Muscle of leg (tissue), 11 donors: ENCODE measurements around the gene UGP2. TPM values are rescaled to one million over a fixed set of nuclear protein-coding genes. Genes with fewer than 3 reads are reported as not detected.
A peak's percentile ranks its signal among the peaks of the same experiment; 100 is the strongest.

Experiments used
- DNase-seq: peaks from one replicate; pipeline ENCODE4 v3.0.0; 2013
- H3K27ac ChIP-seq: one replicate; pipeline ENCODE4 v1.5.1; 2013; ENCODE audit warnings: mild to moderate bottlenecking, low read length, control low read depth
- H3K27me3 ChIP-seq: one replicate; pipeline ENCODE4 v1.6.1; 2013; ENCODE audit warnings: low read length; ENCODE audit not compliant: control insufficient read depth, insufficient read depth
- H3K36me3 ChIP-seq: one replicate; pipeline ENCODE4 v1.6.1; 2013; ENCODE audit warnings: low read length; ENCODE audit not compliant: control insufficient read depth, insufficient read depth
- H3K4me1 ChIP-seq: one replicate; pipeline ENCODE4 v1.6.1; 2013; ENCODE audit warnings: low read length; ENCODE audit not compliant: control insufficient read depth, insufficient read depth
- H3K4me3 ChIP-seq: one replicate; pipeline ENCODE4 v1.5.1; 2013; ENCODE audit warnings: low read length, control low read depth
- H3K9me3 ChIP-seq: replicated peaks from 2 replicates; pipeline ENCODE4 v1.6.1; 2013; ENCODE audit warnings: low read depth, low read length; ENCODE audit not compliant: control insufficient read depth
- WGBS: methylation state at CpG from one replicate; pipeline ENCODE4 v1.1.5; 2013; ENCODE audit warnings: missing lambda C conversion rate; ENCODE audit not compliant: insufficient coverage; 5-methylcytosine and 5-hydroxymethylcytosine counted together
- polyA plus RNA-seq, 8 donors: library from polyadenylated mRNA; unstranded; fragments of 120-200 nt; gene quantifications; one replicate each; pipeline versions ENCODE4 v1.2.1 to v1.2.3, GENCODE V29; 2013; ENCODE audit warnings: inconsistent platforms in 1 of 8, low replicate concordance in 1 of 8; ENCODE audit not compliant: insufficient read length in 8 of 8, insufficient read depth in 1 of 8
- total RNA-seq: library from RNA; stranded (reverse); fragments of 120-200 nt; gene quantifications from one replicate; pipeline ENCODE4 v1.2.4, GENCODE V29; 2013

Gene UGP2
- total and polyA plus RNA-seq, 9 donors: 214 to 305 (median 277) TPM

DNA sequence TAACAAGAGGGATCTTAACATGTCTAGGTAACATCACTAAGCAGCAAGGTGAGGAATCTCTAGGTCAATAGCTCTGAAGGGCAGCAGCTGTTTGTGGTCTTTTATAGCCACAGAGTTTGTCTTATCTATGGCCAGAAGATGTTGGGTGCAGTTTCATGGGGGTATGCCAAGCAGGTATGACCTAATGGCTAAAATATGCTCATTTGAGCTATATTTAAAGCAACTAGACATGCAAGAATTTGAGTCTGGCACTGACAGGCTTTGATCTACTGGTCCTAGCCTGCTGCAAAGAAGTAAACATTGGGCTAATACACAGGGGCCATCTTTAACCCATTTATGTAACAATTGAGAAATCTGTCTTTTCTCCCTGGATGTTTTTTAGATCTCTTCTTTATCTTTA lies 13.9 kb upstream of the UGP2 start:
- H3K27me3 ChIP-seq: no peaks in the 10 kb centered on the region
- DNase-seq: peak; percentile 39
- no peak overlapping the region for H3K4me3 ChIP-seq
- H3K27ac ChIP-seq: no peak overlapping the region
- H3K4me1 ChIP-seq: no peaks in the 10 kb centered on the region
- no peaks in the 10 kb centered on the region for H3K9me3 ChIP-seq
- no peaks in the 10 kb centered on the region for H3K36me3 ChIP-seq

DNA sequence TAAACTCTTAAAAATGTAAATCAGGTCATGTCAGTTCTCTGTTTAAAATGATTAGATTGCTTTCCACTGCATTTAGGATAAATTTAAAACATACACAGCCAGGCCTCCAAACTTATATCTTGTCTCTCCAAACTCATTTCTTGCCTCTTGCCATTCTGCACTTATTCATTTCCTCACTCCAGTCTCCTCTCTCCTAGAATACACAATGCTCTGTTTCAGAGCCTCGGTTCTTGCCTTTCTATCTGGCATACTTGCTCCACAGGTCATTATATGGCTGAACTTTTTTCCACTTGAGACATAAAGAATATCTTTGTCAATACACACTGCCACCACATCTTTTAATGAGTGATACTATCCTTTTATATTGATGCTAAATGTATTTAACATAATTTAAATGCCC lies 10.5 kb upstream of the UGP2 start:
- Histone ChIP-seq H3K27me3 (no peaks in the 10 kb centered on the region), H3K4me3 (no peak overlapping the region), H3K36me3 (no peaks in the 10 kb centered on the region), H3K4me1 (no peaks in the 10 kb centered on the region), H3K27ac (no peak overlapping the region), H3K9me3 (no peaks in the 10 kb centered on the region)
- WGBS: 50% methylated on average over 1 of the region's 1 CpG
- no peak for DNase-seq

DNA sequence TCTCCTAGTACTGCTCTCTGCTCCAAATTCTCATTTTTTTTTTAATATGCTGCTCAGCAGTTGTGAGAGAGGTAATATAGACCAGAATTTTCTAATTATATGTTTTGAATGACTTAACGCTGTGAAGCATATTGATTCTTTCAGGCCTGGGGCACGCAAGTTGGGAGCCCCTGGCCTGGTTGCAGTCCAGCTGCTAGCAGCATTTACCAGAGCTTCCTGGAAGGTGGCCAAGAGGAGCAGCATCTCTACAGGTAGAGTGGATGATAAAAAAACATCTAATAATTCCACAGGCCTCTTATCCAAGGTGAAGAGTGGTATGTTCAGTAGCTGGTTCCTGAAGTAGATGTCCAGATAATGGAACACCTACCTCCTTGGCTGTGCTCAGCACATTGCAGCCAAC lies 7.3 kb upstream of the UGP2 start:
- Histone ChIP-seq H3K27me3 (no peaks in the 10 kb centered on the region), H3K4me1 (no peaks in the 10 kb centered on the region), H3K27ac (no peak overlapping the region), H3K36me3 (no peaks in the 10 kb centered on the region), H3K4me3 (no peak overlapping the region), H3K9me3 (no peaks in the 10 kb centered on the region)
- WGBS: 72% methylated on average over 2 of the region's 2 CpGs
- no peak for DNase-seq

DNA sequence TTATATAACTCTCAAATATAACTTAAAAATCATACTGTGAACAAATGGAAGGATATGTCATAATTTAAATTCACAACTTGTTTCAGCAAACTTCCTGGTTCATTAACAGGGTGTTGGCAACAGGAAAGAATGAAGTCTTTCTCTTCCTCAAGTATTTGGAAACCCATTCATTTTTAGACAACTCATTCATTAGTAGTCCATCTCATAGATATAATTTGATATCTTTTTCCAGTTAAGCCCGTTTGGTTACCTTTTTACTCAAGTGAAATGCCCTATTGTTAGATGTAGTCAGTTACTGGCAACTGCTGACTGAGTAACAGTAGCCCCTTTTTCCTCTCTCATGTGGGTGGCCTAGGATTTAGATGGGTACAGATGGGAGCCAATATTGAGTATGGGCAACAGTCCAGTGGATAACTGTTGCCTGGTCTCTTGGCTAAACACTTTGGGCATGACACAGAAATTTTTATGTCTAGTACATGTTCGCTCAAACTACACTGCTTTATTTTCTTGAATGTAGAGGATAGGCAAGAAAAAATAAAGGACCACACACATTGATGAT lies 4.6 kb upstream of the UGP2 start:
- Histone ChIP-seq H3K9me3 (no peaks in the 10 kb centered on the region), H3K27ac (no peak overlapping the region), H3K4me3 (no peak overlapping the region), H3K4me1 (peaks cover 6% of the 10 kb centered on the region), H3K27me3 (no peaks in the 10 kb centered on the region), H3K36me3 (no peaks in the 10 kb centered on the region)
- no CpG with 5 or more reads among the region's 2 CpGs for WGBS
- DNase-seq: no peak

DNA sequence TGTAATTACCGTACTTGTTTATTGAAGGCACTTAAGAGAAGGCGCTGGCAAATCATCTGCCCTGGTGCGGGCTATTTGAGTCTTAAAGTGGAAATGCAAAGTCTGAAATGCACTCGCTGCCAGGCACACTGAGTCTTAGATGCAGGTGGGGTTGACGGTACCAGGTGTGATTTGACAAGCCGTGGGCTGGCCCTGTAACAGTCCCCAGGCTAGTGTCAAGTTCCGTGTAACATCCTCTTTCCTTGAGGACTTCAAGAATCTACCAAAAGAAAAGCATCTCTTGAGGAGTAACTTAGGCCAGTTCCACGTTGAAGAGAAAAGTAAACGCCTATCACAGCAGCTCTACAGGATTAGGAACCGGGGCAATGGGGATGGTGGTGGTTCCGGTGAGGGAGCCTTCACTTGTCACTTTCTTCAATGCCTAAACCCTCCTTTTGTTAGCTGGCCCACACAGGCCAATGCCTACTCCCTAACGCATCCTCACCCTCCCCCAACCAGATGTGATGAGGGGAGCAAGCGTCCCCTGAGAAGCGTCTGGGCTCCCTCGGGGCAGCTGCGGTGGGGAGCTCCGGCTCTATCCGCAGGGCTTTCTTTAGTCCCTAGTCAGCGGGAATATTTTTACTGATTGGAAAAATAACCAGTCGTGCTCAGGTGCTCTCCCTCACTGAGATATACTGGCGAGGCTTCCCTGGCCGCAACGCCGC lies 1.5 kb upstream of the UGP2 start:
- peak overlapping the region; percentile 84 for H3K27ac ChIP-seq
- no peaks in the 10 kb centered on the region for H3K27me3 ChIP-seq
- H3K36me3 ChIP-seq: no peaks in the 10 kb centered on the region
- H3K4me1 ChIP-seq: peaks cover 6% of the 10 kb centered on the region
- WGBS: 15% methylated on average over 13 of the region's 24 CpGs
- peak overlapping the region; percentile 91 for H3K4me3 ChIP-seq
- DNase-seq: no peak
- H3K9me3 ChIP-seq: no peaks in the 10 kb centered on the region

DNA sequence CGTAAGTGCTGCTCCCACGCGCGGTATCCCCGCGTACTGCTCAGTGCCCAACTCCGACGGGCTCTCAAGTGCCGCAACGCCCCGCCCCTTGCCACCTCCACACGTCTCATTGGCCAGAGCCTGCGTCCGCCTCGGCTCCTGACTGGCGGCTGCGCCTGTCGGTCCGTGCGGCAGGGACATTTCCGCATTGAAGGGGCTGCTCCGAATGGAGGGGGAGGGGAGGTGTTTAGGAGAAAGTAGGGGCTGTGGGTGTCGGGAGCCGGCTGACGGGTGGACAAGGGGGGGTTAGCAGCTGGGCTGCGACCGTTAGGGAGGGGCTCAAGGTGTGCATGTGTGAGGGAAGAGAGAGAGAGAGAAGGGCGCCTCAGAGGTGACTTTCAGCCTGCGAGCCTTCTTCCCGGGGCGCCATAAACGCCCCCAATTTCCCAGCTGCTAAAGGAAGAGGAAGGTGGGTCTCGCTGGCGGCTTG lies 877 bp upstream of the UGP2 start:
- 0% methylated on average over 32 of the region's 34 CpGs for WGBS
- H3K9me3 ChIP-seq: no peaks in the 10 kb centered on the region

DNA sequence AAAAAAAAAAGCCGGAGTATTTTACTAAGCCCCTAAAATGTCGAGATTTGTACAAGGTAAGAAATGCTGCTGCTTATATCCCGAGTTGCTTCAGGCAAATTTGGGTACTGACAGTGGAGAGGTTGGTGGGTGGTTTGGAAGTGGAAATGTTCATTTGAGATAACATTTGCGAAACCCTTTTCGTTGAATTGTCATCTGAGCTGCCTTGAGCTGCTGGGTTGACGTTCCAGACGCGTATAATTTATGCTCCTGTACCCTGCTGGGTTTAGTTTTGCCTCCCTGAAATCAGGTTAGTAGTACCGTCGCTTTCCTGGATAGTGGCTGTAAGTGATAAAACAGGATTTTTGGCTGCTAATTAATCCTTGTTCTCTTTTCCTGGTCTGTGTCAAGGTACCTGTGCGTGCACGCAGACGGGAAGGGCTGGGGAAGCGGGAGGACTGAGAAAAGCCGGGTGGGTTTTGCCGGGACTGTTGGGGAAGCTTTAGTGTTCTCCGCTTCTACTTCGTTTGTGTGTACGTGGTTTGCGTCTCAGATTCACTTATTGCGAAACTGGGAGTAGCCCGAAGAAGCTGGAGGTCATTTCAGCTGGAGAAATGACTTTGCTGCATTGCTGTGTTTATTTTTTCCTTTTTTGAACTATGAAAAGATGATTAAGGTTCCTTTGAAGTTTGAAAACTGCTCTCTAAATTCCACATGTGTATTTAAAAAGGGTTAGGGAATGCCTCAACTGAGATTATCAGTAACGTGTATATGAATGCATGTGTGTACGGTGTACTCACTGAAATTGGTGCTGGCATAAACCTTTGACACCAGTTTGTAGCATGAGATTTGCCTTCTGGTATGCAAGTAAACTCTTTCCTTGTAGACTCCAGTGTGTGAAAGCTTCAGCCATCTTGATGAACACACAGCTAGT lies 709 bp downstream of the UGP2 start:
- peak overlapping the region; percentile 91 for H3K4me3 ChIP-seq
- H3K4me1 ChIP-seq: peaks cover 9% of the 10 kb centered on the region
- H3K9me3 ChIP-seq: no peaks in the 10 kb centered on the region
- peak overlapping the region; percentile 92 for H3K27ac ChIP-seq
- DNase-seq: peak; percentile 80
- H3K36me3 ChIP-seq: no peaks in the 10 kb centered on the region
- no peaks in the 10 kb centered on the region for H3K27me3 ChIP-seq
- WGBS: under 1% methylated on average over 15 of the region's 24 CpGs

More for the DNA sequence above, 877 bp upstream of the UGP2 start:
- Histone ChIP-seq H3K27ac (peak overlapping the region; percentile 92), H3K36me3 (no peaks in the 10 kb centered on the region), H3K4me3 (peak overlapping the region; percentile 91), H3K4me1 (peaks cover 6% of the 10 kb centered on the region), H3K27me3 (no peaks in the 10 kb centered on the region)
- peak; percentile 99 for DNase-seq

DNA sequence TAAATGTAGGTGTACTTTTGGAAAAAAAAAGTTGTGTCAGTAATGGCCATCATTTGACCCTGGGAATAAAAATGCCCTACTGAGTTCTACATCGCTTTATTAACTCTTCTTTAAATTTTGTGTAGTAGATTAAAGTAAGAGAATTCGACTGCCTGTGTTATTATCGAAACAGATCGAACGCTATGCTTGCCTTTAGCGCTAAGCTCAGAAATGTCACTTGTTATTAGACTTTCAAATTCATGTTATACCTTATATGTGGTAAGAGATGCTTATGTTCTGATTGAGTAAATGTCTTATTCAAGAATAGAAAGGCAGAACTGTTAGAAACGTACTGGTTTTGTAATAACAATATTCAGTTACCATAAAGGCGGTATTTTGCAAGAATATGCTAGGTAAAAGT lies 1.4 kb downstream of the UGP2 start:
- no peaks in the 10 kb centered on the region for H3K27me3 ChIP-seq
- no peaks in the 10 kb centered on the region for H3K9me3 ChIP-seq
- no peak for DNase-seq
- H3K36me3 ChIP-seq: no peaks in the 10 kb centered on the region
- peak overlapping the region; percentile 91 for H3K4me3 ChIP-seq
- WGBS: no CpG with 5 or more reads among the region's 8 CpGs
- peak overlapping the region; percentile 92 for H3K27ac ChIP-seq
- H3K4me1 ChIP-seq: peaks cover 9% of the 10 kb centered on the region

DNA sequence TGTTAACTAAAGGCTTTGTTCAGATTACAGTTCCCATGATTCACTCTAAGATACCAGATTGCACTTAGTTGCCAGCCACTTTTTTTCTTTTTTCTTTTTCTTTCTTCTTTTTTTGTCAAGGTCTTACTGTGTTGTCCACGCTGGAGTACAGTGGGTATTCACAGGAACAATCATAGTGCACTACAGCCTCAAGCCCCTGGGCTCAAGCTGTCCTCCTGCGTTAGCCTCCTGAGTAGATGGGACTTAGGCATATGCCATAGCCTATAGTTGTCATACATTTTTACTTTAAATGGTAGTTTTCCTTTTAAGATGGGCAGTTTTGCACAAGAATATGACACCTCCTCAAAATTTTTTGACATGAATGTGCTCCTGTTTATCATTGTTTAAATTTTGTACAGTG lies 2.1 kb downstream of the UGP2 start:
- WGBS: no CpG with 5 or more reads among the region's 2 CpGs
- no peak overlapping the region for H3K27ac ChIP-seq
- no peaks in the 10 kb centered on the region for H3K9me3 ChIP-seq
- peak overlapping the region; percentile 91 for H3K4me3 ChIP-seq
- no peaks in the 10 kb centered on the region for H3K36me3 ChIP-seq
- peaks cover 9% of the 10 kb centered on the region for H3K4me1 ChIP-seq
- DNase-seq: no peak
- no peaks in the 10 kb centered on the region for H3K27me3 ChIP-seq

DNA sequence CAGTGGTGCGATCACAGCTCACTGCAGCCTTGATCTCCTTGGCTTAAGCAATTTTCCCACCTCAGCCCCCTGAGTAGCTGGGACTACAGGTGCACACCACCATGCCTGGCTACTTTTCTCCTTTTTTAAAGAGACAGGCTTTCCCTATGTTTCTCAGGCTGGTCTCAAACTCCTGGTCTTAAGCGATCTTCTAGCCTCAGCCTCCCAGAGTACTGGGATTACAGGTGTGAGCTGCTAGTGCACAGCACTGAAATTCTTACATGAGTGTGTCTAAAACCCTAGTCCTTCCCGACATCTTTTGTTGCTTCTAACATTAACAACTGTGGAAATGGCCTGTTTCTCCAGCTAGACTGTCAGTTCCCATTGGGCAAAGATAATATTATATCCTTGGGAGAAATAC lies 2.9 kb downstream of the UGP2 start:
- no peaks in the 10 kb centered on the region for H3K9me3 ChIP-seq
- H3K36me3 ChIP-seq: no peaks in the 10 kb centered on the region
- 61% methylated on average over 2 of the region's 3 CpGs for WGBS
- no peak for DNase-seq
- no peak overlapping the region for H3K27ac ChIP-seq
- no peaks in the 10 kb centered on the region for H3K27me3 ChIP-seq
- H3K4me3 ChIP-seq: peak overlapping the region; percentile 4
- H3K4me1 ChIP-seq: peaks cover 10% of the 10 kb centered on the region
